Activated B cell treated with CpG ODN at 0.5 μM for 24 hours (primary cell): ENCODE data around the gene BEGAIN. TPM values are rescaled to one million over a fixed set of nuclear protein-coding genes. Genes with fewer than 3 reads are reported as not detected.

Source experiments
- ATAC-seq: fragments of 200-7000 bp; cut with Tn5 transposase; one replicate; pipeline ENCODE4 v1.10.0; 2021; ENCODE audit warnings: low read depth, mild to moderate bottlenecking, moderate library complexity
- CTCF ChIA-PET: fragments of 350-600 bp; sonication (Branson Sonifier 250); formaldehyde crosslinking; loops from one replicate; lab custom pipeline; 2021; ENCODE audit warnings: antibody characterized with exemption; lab: Charles Lee
- POLR2A ChIA-PET: fragments of 350-600 bp; sonication (Branson Sonifier 250); formaldehyde crosslinking; loops from one replicate; lab custom pipeline; 2021; ENCODE audit warnings: antibody characterized with exemption; lab: Charles Lee
- DNase-seq: peaks from one replicate; pipeline ENCODE4 v3.0.0; 2022
- H3K27ac Mint-ChIP-seq: one replicate; pipeline ENCODE4 v1.8.0; 2020; ENCODE audit warnings: mixed read lengths
- H3K27me3 Mint-ChIP-seq: one replicate; pipeline ENCODE4 v1.8.0; 2021; ENCODE audit warnings: mixed read lengths
- H3K36me3 Mint-ChIP-seq: one replicate; pipeline ENCODE4 v1.8.0; 2021; ENCODE audit warnings: low read depth, mixed read lengths
- H3K4me1 Mint-ChIP-seq: one replicate; pipeline ENCODE4 v1.8.0; 2021; ENCODE audit warnings: mixed read lengths
- H3K4me3 Mint-ChIP-seq: one replicate; pipeline ENCODE4 v1.8.0; 2020; ENCODE audit warnings: mild to moderate bottlenecking, mixed read lengths
- H3K9me3 Mint-ChIP-seq: one replicate; pipeline ENCODE4 v1.8.0; 2020; ENCODE audit warnings: mixed read lengths
- intact Hi-C: fragments of 100-400 bp; cut with micrococcal nuclease; formaldehyde crosslinking; loops from one replicate; pipeline ENCODE4 v1.15.1; 2024
- total RNA-seq: library from RNA; stranded (reverse); gene quantifications from 2 replicates; pipeline ENCODE4 v1.2.3, GENCODE V29; 2022
- TF ChIP-seq, protein P1 (sequence below): fragments of 200-600 bp; IDR thresholded peaks from one replicate; pipeline ENCODE4 v1.8.0; 2022; ENCODE audit warnings: antibody characterized with exemption, mild to moderate bottlenecking

BEGAIN gene
- total RNA-seq, 1 donor from 2014 or later, result not detected

DNA sequence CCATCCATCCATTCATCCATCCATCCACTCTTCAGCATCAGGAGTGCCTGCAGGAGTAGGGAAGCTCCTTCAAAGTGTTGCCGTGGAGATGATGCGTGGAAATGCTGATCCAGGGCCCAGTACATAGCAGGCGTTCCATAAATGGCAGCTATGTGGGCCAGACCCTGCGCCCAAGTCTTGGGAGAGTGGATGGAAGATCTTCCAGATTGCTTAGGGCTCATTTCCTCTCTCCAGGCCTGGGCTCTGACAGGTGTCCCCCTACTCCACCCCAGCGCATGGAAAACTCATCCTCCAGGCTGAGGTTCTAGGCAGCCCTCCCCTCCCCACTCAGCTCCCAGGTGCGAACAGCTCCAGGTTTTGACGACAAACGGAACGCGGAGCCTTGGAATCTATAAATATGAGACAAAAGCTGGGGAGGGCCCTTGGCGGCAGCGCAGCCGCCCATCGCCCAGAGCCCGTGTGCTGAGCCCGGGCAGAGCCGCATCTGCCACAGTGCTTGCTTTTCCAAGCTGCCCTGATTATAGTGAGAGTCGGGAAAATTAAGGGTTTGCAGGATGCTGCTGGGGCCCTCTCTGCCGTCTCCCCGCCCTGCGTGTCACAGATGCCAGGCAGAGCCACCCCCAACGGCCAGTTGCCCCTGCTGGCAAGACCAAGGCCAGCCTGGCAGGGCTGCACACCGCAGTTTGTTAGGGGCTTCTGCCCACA, 1.6 kb downstream of the BEGAIN start:
- DNase-seq (no peak), ATAC-seq (no peak)
- ChIA-PET POLR2A (no interaction called here), CTCF (no interaction called here)
- no peak overlapping the region for H3K27ac Mint-ChIP-seq
- peaks cover 26% of the 10 kb centered on the region for H3K27me3 Mint-ChIP-seq
- H3K9me3 Mint-ChIP-seq, result no peaks in the 10 kb centered on the region
- intact Hi-C loops, result no loop called here
- no peaks in the 10 kb centered on the region for H3K36me3 Mint-ChIP-seq
- TF ChIP-seq, protein P1, sequence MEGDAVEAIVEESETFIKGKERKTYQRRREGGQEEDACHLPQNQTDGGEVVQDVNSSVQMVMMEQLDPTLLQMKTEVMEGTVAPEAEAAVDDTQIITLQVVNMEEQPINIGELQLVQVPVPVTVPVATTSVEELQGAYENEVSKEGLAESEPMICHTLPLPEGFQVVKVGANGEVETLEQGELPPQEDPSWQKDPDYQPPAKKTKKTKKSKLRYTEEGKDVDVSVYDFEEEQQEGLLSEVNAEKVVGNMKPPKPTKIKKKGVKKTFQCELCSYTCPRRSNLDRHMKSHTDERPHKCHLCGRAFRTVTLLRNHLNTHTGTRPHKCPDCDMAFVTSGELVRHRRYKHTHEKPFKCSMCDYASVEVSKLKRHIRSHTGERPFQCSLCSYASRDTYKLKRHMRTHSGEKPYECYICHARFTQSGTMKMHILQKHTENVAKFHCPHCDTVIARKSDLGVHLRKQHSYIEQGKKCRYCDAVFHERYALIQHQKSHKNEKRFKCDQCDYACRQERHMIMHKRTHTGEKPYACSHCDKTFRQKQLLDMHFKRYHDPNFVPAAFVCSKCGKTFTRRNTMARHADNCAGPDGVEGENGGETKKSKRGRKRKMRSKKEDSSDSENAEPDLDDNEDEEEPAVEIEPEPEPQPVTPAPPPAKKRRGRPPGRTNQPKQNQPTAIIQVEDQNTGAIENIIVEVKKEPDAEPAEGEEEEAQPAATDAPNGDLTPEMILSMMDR, result no peak
- no peak overlapping the region for H3K4me3 Mint-ChIP-seq
- H3K4me1 Mint-ChIP-seq, result no peaks in the 10 kb centered on the region

DNA sequence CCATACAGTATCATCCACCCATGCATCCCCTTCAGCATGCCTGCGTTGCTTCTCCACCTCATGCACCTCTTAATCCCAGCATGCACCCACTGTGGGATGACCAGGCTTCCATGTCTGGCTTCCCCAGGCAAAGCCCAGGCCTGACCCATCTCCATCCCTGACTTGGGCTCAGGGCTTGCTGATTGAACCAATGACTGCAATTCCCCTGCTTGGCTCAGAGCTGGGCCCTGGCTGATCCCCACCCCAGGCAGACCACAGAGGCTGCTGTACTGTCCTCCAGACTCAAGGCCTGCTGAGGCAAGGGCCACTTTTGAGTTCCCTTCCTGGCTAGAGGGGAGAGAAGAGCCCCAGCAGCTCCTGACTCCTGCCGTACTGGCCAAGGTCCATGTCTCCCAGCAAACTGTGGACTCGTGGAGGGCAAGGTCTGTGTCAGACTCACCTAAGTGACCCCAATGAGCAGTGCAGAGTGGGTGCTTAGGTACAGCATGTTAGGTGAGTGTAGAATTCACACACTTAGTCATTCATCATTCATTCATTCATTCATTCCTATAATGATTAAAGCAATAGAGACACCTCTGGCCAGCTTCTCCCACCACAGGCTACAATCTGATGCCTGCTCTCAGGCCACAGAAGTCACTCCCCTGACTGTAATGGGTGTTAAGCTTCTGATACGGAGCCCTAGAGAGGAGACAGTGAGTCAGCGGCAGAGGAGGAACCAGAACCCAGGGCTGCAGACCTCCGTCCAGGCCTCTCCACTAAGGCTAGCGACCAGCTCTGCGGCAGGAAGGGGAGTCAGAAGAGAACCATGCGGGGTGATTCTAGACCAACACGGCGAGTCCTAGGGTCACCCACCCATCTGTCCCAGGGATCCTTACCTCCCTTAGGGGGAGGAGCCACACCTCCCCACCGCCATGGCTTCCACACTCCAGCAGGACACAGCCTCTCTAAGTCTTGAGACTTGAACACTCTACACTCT, 2.9 kb downstream of the BEGAIN start:
- POLR2A ChIA-PET, result no interaction called here

DNA sequence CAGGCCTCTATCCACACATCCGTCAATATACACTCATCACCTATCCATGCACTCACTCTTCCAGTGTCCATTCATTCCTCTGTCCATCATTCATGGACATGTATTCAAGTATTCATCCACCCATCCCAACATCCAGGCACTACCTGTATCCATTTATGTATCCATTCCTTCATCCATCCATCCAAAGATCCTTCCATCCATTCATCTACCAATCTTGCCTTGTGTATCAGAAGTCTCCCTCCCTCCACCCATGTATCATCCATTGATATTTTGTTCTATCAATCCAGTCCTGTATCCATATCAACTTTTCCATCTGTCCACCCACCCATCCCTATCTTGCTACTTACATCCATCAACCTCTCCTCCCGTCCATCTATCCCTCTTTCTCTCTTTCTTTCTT, 4.0 kb downstream of the BEGAIN start:
- H3K4me3 Mint-ChIP-seq, result no peak overlapping the region
- CTCF ChIA-PET, result no interaction called here
- H3K27me3 Mint-ChIP-seq, result peaks cover 16% of the 10 kb centered on the region
- peaks cover 2% of the 10 kb centered on the region for H3K9me3 Mint-ChIP-seq
- no peak for DNase-seq
- no peak for ATAC-seq
- POLR2A ChIA-PET, result no interaction called here
- no peak overlapping the region for H3K27ac Mint-ChIP-seq
- no peaks in the 10 kb centered on the region for H3K36me3 Mint-ChIP-seq
- TF ChIP-seq, protein P1, result no peak
- intact Hi-C loops, result no loop called here
- H3K4me1 Mint-ChIP-seq, result no peaks in the 10 kb centered on the region

More for the DNA sequence above, 2.9 kb downstream of the BEGAIN start:
- intact Hi-C loops, result no loop called here
- no peak overlapping the region for H3K27ac Mint-ChIP-seq
- DNase-seq (no peak), ATAC-seq (no peak)
- CTCF ChIA-PET, result no interaction called here
- H3K4me1 Mint-ChIP-seq, result no peaks in the 10 kb centered on the region
- H3K27me3 Mint-ChIP-seq, result peaks cover 21% of the 10 kb centered on the region
- TF ChIP-seq, protein P1, result no peak
- no peak overlapping the region for H3K4me3 Mint-ChIP-seq
- no peaks in the 10 kb centered on the region for H3K36me3 Mint-ChIP-seq
- no peaks in the 10 kb centered on the region for H3K9me3 Mint-ChIP-seq

DNA sequence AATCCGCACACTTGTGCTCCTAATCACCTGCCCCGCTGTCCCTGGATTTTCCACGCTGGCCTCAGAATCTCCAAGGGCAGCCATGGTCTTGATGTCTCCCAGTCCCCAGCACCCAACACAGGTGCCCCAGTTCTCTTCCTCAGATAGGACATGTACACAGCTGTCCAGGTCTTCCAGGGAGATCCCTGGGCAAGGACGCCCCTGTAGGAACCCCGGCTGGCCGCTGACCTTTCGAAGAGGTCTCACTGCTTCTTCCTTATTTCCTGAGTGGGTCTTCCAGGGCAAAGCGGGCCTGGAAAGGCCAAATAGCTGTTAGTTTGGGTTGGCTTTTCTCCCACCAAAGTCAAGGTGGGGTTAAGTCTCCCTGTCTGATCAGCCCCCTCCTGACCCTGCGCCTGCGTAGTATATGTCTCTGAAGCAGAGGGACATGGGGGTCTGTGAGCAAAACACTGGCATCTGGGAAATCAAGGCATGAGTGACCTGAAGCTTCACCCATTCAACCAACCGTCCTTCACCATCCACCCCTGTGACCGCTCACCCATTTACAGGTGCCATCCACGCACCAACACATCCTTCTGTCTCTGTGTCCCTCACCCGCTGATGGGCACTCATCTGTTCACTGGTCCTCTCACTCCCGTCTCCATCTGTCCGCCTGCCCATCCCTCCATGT, 4.6 kb downstream of the BEGAIN start:
- peaks cover 2% of the 10 kb centered on the region for H3K9me3 Mint-ChIP-seq
- intact Hi-C loops, result no loop called here
- ChIA-PET CTCF (no interaction called here), POLR2A (no interaction called here)
- no peak for DNase-seq
- no peak for ATAC-seq
- H3K4me3 Mint-ChIP-seq, result no peak overlapping the region
- TF ChIP-seq, protein P1, result no peak
- H3K27ac Mint-ChIP-seq, result no peak overlapping the region
- H3K27me3 Mint-ChIP-seq, result peaks cover 10% of the 10 kb centered on the region
- H3K4me1 Mint-ChIP-seq, result no peaks in the 10 kb centered on the region
- no peaks in the 10 kb centered on the region for H3K36me3 Mint-ChIP-seq
